HCT116 (cell line): ENCODE measurements around the gene TST. TPM values are rescaled to one million over a fixed set of nuclear protein-coding genes. Genes with fewer than 3 reads are reported as not detected.

ENCODE experiments used
- ATAC-seq: fragments of 200-7000 bp; cut with Tn5 transposase; 2 replicates; pipeline ENCODE4 v1.9.1; 2020; ENCODE audit warnings: mild to moderate bottlenecking, moderate library complexity
- BruUV-seq: library from RNA; stranded (reverse); fragments of 400-500 nt; replicated peaks from 2 replicates; lab custom pipeline; 2021; lab: Mats Ljungman, UMichigan
- CTCF ChIA-PET: fragments of 300-600 bp; sonication (Branson Sonifier 250); formaldehyde crosslinking; loops from one replicate; lab custom pipeline; 2021; ENCODE audit warnings: antibody characterized with exemption; lab: Charles Lee
- POLR2A ChIA-PET: fragments of 300-600, 350-600 bp; sonication (Branson Sonifier 250); formaldehyde crosslinking; loops from one replicate; lab custom pipeline; 2021; ENCODE audit warnings: antibody characterized with exemption; lab: Charles Lee
- RAD21 ChIA-PET, 2 experiments: fragments of 300-600 bp; sonication (Branson Sonifier 250); formaldehyde crosslinking; loops; one replicate each; lab custom pipeline; 2023; ENCODE audit warnings: low total read pairs in 2 of 2; ENCODE audit not compliant: uncharacterized antibody in 2 of 2, unreplicated experiment in 2 of 2, low non-redundant PET in 1 of 2; lab: Charles Lee
- DNase-seq: peaks from one replicate; pipeline ENCODE4 v3.0.0-alpha.2; 2010; ENCODE audit warnings: low read depth, low spot score
- H2AFZ ChIP-seq: fragments of 200-600 bp; shearing (Covaris generic), sonication (generic); 2 replicates; pipeline ENCODE4 v1.6.1; 2017; ENCODE audit warnings: low read depth, mixed run types, mixed read lengths, antibody characterized with exemption, low read length; ENCODE audit not compliant: poor library complexity, severe bottlenecking
- H3K27ac ChIP-seq: 2 replicates; pipeline ENCODE4 v1.5.1; 2012; ENCODE audit warnings: low read depth, low read length
- H3K27me3 ChIP-seq: fragments of 200-600 bp; sonication (generic); 2 replicates; pipeline ENCODE4 v1.6.1; 2016; ENCODE audit warnings: mixed run types, low read length, mixed read lengths; ENCODE audit not compliant: insufficient read depth
- H3K36me3 ChIP-seq, 2 experiments: fragments of 200-500 bp in 1 of 2; fragments of 200-600 bp in 1 of 2; sonication (Bioruptor generic) in 1 of 2; sonication (generic) in 1 of 2; 2 replicates each; pipeline versions ENCODE4 v1.5.1 to v1.6.1; 2014 to 2016; ENCODE audit warnings: low read length in 2 of 2, inconsistent platforms in 1 of 2, mixed read lengths in 1 of 2, mixed run types in 1 of 2; ENCODE audit not compliant: insufficient read depth in 2 of 2, control insufficient read depth in 1 of 2
- H3K4me1 ChIP-seq, 2 experiments: fragments of 200-600 bp in 1 of 2; sonication (generic) in 1 of 2; 2 replicates each; pipeline versions ENCODE4 v1.5.1 to v1.6.1; 2012 to 2017; ENCODE audit warnings: low read length in 2 of 2, inconsistent platforms in 1 of 2, mild to moderate bottlenecking in 1 of 2, mixed read lengths in 1 of 2, mixed run types in 1 of 2, moderate library complexity in 1 of 2; ENCODE audit not compliant: insufficient read depth in 2 of 2, control insufficient read depth in 1 of 2
- H3K4me2 ChIP-seq: fragments of 200-600 bp; sonication (generic); 2 replicates; pipeline ENCODE4 v1.6.1; 2017; ENCODE audit warnings: mixed run types, low read length, mixed read lengths
- H3K4me3 ChIP-seq, 2 experiments: fragments of 200-600 bp in 1 of 2; sonication (generic) in 1 of 2; replicated peaks in 1 of 2; 2 replicates each; pipeline ENCODE4 v1.5.1; 2011 to 2016; ENCODE audit warnings: low read length in 2 of 2, control low read depth in 1 of 2, low read depth in 1 of 2, mild to moderate bottlenecking in 1 of 2, mixed read lengths in 1 of 2, mixed run types in 1 of 2
- H3K79me2 ChIP-seq: fragments of 200-600 bp; sonication (generic); 2 replicates; pipeline ENCODE4 v1.6.1; 2017; ENCODE audit warnings: mild to moderate bottlenecking, mixed run types, low read length, moderate library complexity, mixed read lengths; ENCODE audit not compliant: insufficient read depth
- H3K9ac ChIP-seq: fragments of 200-600 bp; sonication (generic); 2 replicates; pipeline ENCODE4 v1.6.1; 2016; ENCODE audit warnings: low read length, mixed read lengths
- H3K9me2 ChIP-seq: fragments of 200-600 bp; sonication (generic), shearing (Covaris generic); 2 replicates; pipeline ENCODE4 v1.6.1; 2017; ENCODE audit warnings: mixed run types, mild to moderate bottlenecking, moderate library complexity; ENCODE audit not compliant: insufficient read depth
- H3K9me3 ChIP-seq, 2 experiments: fragments of 200-500 bp in 1 of 2; fragments of 200-600 bp in 1 of 2; sonication (Bioruptor generic) in 1 of 2; sonication (generic) in 1 of 2; 2 replicates each; pipeline ENCODE4 v1.6.1; 2014 to 2017; ENCODE audit warnings: low read length in 2 of 2, mixed read lengths in 2 of 2, inconsistent platforms in 1 of 2, low read depth in 1 of 2, mild to moderate bottlenecking in 1 of 2, mixed run types in 1 of 2, moderate library complexity in 1 of 2; ENCODE audit not compliant: control insufficient read depth in 1 of 2, insufficient read depth in 1 of 2
- H4K20me1 ChIP-seq: fragments of 200-600 bp; sonication (generic), shearing (Covaris generic); 2 replicates; pipeline ENCODE4 v1.6.1; 2017; ENCODE audit warnings: mixed run types, mild to moderate bottlenecking, moderate library complexity; ENCODE audit not compliant: insufficient read depth
- POLR2A ChIP-seq: IDR thresholded peaks from 2 replicates; pipeline ENCODE4 v1.7.0; 2011; ENCODE audit warnings: borderline replicate concordance; ENCODE audit not compliant: insufficient read depth, insufficient read length; ENCODE audit errors: extremely low read depth
- RAD21 ChIP-seq: IDR thresholded peaks from 2 replicates; pipeline ENCODE4 v1.6.1; 2012; ENCODE audit warnings: low read depth, mild to moderate bottlenecking
- YY1 ChIP-seq: IDR thresholded peaks from 2 replicates; pipeline ENCODE4 v1.6.1; 2011; ENCODE audit warnings: low read length, low read depth, moderate library complexity, mild to moderate bottlenecking; ENCODE audit not compliant: insufficient replicate concordance; ENCODE audit errors: extremely low read depth
- intact Hi-C: fragments of 100-400 bp; cut with micrococcal nuclease; formaldehyde crosslinking; loops from 2 replicates; pipeline ENCODE4 v1.10.0; 2022
- total RNA-seq: library from RNA; stranded (reverse); gene quantifications from one replicate; pipeline ENCODE4 v1.2.1, GENCODE V29; 2021; ENCODE audit not compliant: unreplicated experiment
- TF ChIP-seq, protein P1 (sequence below), 3 experiments: fragments of 200-600 bp in 1 of 3; sonication (generic) in 1 of 3; IDR thresholded peaks in 2 of 3; conservative IDR thresholded peaks in 1 of 3; 2 replicates each; pipeline ENCODE4 v1.5.1; 2012 to 2017; ENCODE audit warnings: low read depth in 2 of 3, low read length in 2 of 3, antibody characterized with exemption in 1 of 3, borderline replicate concordance in 1 of 3, control low read depth in 1 of 3, mild to moderate bottlenecking in 1 of 3, mixed read lengths in 1 of 3, mixed run types in 1 of 3, moderate library complexity in 1 of 3; ENCODE audit not compliant: insufficient read depth in 1 of 3

Gene TST
- total RNA-seq, 1 experiment from 2014 or later = 32.1 TPM

DNA sequence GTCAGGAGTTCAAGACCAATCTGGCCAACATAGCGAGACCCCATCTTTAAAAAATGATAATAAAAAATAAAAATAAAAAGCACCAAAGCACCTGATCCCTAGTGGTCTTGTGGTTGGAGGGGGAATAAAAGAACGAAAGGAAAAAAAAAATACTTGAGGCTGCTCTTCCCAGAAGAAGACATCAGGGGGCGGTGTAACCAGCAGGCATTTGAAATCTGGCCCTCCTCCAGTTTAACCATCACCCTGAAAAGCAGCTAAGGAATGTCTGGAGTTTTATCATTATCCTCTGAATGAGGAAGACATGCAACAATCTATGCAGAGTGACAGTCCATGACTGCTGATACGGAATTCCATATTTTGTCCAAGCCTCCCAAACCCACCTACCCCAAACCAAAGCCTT lies 26.7 kb upstream of the TST start:
- DNase-seq = no peak
- TF ChIP-seq RAD21 (peak; percentile 48; the same call in 1 of the 2 replicates), POLR2A (no peak), YY1 (no peak)
- TF ChIP-seq, protein P1, sequence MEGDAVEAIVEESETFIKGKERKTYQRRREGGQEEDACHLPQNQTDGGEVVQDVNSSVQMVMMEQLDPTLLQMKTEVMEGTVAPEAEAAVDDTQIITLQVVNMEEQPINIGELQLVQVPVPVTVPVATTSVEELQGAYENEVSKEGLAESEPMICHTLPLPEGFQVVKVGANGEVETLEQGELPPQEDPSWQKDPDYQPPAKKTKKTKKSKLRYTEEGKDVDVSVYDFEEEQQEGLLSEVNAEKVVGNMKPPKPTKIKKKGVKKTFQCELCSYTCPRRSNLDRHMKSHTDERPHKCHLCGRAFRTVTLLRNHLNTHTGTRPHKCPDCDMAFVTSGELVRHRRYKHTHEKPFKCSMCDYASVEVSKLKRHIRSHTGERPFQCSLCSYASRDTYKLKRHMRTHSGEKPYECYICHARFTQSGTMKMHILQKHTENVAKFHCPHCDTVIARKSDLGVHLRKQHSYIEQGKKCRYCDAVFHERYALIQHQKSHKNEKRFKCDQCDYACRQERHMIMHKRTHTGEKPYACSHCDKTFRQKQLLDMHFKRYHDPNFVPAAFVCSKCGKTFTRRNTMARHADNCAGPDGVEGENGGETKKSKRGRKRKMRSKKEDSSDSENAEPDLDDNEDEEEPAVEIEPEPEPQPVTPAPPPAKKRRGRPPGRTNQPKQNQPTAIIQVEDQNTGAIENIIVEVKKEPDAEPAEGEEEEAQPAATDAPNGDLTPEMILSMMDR (IDR thresholded peaks at IDR 0.05 in 2 of 3, conservative IDR thresholded peaks at IDR 0.05 in 1 of 3; ENCODE audit: borderline replicate concordance in 1 of 3, insufficient read depth in 1 of 3, low read depth in 2 of 3, low read length in 2 of 3) = peak; percentile 46 to 78 (median 66); a peak in 5 of 6 replicates
- H4K20me1 ChIP-seq = no peaks in the 10 kb centered on the region
- ChIA-PET RAD21 (no interaction called here), POLR2A (no interaction called here), CTCF (interaction anchor here (0.7 to 4.1 kb wide), 7 partner anchors 13 to 270 kb away, joined by 3 to 33 read pairs (median 5); partner anchors contain the start of gene IFT27)
- no peaks in the 10 kb centered on the region for H3K9me3 ChIP-seq
- no peaks in the 10 kb centered on the region for H3K9me2 ChIP-seq
- peaks cover 6 to 28% of the 10 kb centered on the region in 2 experiments; a peak in 3 of 4 replicates for H3K4me1 ChIP-seq
- no peak overlapping the region for H3K4me3 ChIP-seq
- H3K27me3 ChIP-seq = no peaks in the 10 kb centered on the region
- intact Hi-C loops = loop anchor here (2.0 kb wide), 1 partner anchor 499 kb away; no protein-coding TSS in a partner anchor
- no peaks in the 10 kb centered on the region for H3K36me3 ChIP-seq
- no TSS peak for BruUV-seq
- no peak overlapping the region for H3K4me2 ChIP-seq
- H3K79me2 ChIP-seq = no peaks in the 10 kb centered on the region
- ATAC-seq = no peak
- no peak overlapping the region for H3K9ac ChIP-seq
- H2AFZ ChIP-seq = no peak overlapping the region
- no peak overlapping the region for H3K27ac ChIP-seq
